GM18907 (cell line): ENCODE measurements around the gene FHL2.

ENCODE experiments used
- ATAC-seq: cut with Tn5 transposase; IDR thresholded peaks from one replicate; pipeline ENCODE4 v1.9.1; 2021; ENCODE audit warnings: mild to moderate bottlenecking, moderate library complexity; ENCODE audit not compliant: unreplicated experiment

FHL2 gene

GRCh38 chr2:105422801-105423200 is 23.9 kb upstream of the FHL2 start:
- no peak for ATAC-seq

- ATAC-seq, result no peak
Measured at GRCh38 chr2:105421053-105421452, 22.2 kb upstream of the FHL2 start.

GRCh38 chr2:105418522-105418921 is 19.7 kb upstream of the FHL2 start:
- no peak for ATAC-seq

GRCh38 chr2:105417857-105418436 is 19.1 kb upstream of the FHL2 start:
- no peak for ATAC-seq

GRCh38 chr2:105416156-105416555 is 17.3 kb upstream of the FHL2 start:
- no peak for ATAC-seq

- no peak for ATAC-seq
Measured at GRCh38 chr2:105415007-105415406, 16.2 kb upstream of the FHL2 start.

- ATAC-seq, result no peak
Measured at GRCh38 chr2:105413206-105413605, 14.4 kb upstream of the FHL2 start.

- no peak for ATAC-seq
Measured at GRCh38 chr2:105412584-105412983, 13.7 kb upstream of the FHL2 start.

GRCh38 chr2:105411720-105412407 is 13.0 kb upstream of the FHL2 start:
- ATAC-seq, result peak; percentile 64

GRCh38 chr2:105410554-105410953 is 11.7 kb upstream of the FHL2 start:
- no peak for ATAC-seq

GRCh38 chr2:105409717-105410116 is 10.9 kb upstream of the FHL2 start:
- no peak for ATAC-seq

- ATAC-seq, result no peak
Measured at GRCh38 chr2:105407946-105408743, 9.3 kb upstream of the FHL2 start.

GRCh38 chr2:105406221-105406620 is 7.4 kb upstream of the FHL2 start:
- ATAC-seq, result no peak

- no peak for ATAC-seq
Measured at GRCh38 chr2:105405291-105405690, 6.4 kb upstream of the FHL2 start.

GRCh38 chr2:105404736-105405135 is 5.9 kb upstream of the FHL2 start:
- no peak for ATAC-seq

GRCh38 chr2:105403783-105404698 is 5.2 kb upstream of the FHL2 start:
- ATAC-seq, result no peak

GRCh38 chr2:105403241-105403782 is 4.5 kb upstream of the FHL2 start:
- ATAC-seq, result no peak

- ATAC-seq, result no peak
Measured at GRCh38 chr2:105402809-105403208, 4.0 kb upstream of the FHL2 start.

GRCh38 chr2:105401867-105402266 is 3.0 kb upstream of the FHL2 start:
- ATAC-seq, result no peak

- no peak for ATAC-seq
Measured at GRCh38 chr2:105400138-105400540, 1.3 kb upstream of the FHL2 start.
